Ramos (cell line): ENCODE data around the gene PLXNA2.

Experiments
- in situ Hi-C: fragments of 300-500 bp; cut with MboI; formaldehyde crosslinking; loops from one replicate; pipeline ENCODE4 v1.14.3; 2022; ENCODE audit warnings: low sequenced_read_pairs; ENCODE audit not compliant: unreplicated experiment

The PLXNA2 gene

GRCh38 chr1:208105756-208106155 is 138.4 kb downstream of the PLXNA2 start:
- in situ Hi-C loops = no loop called here

DNA sequence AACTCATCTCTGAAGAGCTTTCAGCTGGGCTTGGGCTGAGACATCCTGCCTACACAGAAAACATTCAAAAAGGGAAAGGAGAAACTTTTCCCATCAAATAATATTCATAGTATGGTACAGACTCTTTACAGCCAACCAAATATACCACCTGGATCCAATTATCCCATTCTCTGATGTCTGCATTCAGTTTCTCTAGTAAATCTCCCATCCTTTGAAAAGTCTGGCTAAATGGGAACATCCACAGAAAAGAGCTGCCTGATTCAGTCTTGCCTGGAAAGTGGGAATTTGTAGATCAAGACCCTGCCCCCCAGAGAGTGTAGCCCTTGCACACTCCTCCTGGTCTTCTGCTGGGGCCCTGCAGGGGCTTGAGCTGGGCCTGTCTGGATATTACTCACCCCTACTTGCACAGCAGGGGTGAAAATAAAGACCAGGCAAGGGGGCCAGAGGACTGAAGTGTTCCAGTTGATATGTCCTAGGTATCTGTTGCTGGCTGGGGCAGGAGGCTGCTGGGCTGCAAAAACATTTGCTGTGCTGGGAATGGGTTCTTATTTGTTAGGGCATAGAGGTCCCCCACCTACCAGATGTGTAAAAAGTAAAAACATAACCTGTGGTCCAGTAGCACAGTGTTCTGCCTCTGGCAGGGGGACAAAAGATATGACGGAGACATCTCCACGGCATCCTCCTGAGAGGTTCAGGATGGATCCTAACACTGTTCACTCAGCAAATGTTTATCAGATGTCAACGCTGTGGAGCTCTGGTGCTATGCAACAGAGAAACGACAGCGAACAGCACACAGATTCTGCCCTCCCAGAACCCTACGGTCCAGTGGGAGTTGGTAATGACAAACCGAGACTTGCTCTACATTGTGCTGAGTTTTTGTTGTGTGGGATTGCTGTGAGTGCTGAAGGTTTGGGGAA is 140.3 kb downstream of the PLXNA2 start:
- in situ Hi-C loops = no loop called here

DNA sequence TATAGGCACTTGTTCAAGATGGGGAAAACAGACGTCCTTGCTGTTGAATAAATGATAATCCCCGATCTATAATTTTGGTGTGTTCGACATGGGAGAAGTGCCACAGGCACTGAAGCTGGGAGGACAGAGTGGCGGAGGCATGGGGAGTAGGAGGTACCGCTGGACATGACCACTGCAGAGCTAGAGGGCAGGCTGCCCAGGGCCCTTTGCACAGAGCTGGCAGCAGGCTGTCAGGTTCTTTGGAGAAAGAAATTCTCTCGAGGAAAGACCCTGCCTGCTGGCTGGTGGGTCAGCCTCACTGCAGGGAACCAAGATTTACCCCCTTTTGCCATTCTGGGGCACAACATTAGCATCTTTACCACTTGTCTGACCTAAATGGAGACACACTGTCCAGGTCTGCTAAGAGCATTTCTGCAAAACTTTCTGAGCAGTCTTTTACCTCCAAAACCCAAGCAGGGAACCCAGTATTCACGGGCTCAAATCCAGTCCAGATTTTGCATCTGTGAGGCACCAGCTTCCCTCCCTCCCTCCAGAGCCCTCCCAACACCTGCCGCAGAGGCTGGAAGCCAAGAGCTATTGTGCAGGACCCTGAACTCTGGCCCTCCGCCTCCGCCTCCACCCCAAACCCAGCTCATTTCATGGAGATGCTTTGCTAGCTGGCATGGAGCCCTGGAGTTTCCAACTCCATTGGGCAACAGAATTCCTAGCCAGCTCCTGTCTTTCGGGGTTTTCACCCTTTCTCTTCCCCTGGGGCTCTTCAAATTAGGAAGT is 142.3 kb downstream of the PLXNA2 start:
- in situ Hi-C loops = no loop called here

GRCh38 chr1:208100906-208101305 is 143.3 kb downstream of the PLXNA2 start:
- in situ Hi-C loops = no loop called here

DNA sequence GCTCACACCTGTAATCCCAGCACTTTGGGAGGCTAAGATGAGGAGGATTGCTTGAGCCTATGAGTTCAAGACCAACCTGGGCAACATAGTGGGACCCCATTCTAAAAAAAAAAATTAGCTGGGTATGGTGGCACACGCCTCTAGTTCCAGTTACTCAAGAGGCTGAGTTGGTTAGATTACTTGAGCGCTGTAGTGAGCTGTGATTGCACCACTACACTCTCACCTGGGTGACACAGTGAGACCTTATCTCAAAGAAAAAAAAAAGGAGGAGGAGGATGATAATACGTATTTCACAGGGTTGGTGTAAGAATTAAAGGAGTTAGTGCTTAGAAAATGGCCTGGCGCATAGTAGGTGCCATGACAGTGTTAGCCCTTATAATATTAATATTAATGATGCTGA is 144.1 kb downstream of the PLXNA2 start:
- in situ Hi-C loops = no loop called here

DNA sequence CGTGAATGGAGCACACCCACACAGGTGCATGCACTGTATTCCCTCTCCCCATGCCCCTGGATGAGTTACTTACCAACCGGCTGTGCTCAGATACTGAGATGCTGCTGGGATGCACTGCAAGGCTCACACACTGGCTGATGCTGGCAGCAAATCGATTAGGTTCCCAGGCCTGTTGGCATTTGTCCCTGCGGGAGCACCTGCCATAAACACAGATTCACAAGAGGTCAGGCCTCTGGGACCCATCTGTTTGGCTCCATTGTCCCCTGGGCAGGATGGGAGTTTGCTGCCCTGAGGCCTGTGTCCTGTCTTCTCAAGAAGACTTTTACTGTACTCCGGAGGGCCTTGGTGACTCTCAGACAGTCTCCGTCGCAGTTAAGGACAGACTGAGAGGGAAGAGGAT is 145.4 kb downstream of the PLXNA2 start:
- in situ Hi-C loops = no loop called here

GRCh38 chr1:208093754-208094719 is 150.1 kb downstream of the PLXNA2 start:
- in situ Hi-C loops = no loop called here

DNA sequence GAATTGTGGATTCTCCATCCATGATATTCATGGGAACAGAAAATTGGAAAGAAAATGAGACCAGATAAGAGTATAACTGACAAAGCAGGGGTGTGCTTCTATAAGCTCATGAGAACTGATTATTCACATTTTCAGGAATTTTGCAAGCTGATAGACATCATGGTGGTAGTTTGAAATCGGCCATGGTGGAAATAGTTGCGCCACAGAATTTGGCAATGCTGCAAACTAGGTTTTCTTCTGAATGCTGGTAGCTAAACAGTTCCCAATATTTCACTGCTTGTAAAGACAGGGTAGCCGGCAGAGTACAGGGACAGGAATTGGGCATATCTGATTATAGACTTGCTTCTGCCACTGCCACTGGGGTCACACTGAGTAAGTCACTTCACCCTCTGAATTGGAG is 151.1 kb downstream of the PLXNA2 start:
- in situ Hi-C loops = no loop called here

DNA sequence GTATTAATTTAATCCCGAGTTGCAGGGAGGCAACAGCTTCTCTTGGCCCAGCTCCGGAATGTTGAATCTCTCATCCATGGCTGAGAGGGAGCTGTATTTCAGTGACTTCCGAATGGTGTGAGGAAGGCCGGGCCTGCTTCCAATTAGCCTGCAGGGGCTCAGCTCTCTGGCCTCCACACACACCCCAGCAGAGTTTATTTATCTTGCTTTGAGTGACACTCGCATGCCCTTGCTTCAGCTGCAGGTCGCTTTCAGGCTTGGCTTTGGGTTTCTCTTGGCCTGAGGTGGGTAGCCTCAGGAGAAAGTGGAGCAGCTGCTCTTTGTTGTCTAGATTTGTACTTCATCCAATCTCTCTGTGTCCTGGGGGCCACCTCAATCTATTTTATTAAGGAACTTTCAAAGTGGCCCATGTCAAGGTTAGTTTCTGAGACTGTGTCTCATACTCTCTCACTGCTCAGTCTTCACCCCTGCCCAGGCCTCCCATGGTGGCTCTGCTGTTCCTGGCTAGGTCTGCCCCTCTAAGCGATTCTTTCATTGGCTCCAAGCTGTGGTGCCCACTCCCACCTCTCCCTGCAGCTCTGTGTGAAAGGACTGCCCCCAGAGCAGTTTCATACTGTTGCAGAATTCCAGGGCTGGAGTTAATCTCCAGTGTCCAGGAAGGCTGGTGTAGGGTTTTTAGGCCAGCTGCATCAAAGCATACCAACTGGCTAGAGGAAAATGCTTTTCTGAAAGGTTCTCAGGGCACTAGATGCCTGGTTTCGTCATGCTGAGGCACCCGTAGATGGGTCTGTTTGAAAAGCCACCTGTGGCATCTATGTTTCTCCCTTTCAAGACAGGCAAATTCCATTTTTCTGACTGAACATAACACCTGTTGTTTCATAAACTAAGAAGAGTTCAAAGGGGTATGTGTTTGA is 153.5 kb downstream of the PLXNA2 start:
- in situ Hi-C loops = no loop called here

DNA sequence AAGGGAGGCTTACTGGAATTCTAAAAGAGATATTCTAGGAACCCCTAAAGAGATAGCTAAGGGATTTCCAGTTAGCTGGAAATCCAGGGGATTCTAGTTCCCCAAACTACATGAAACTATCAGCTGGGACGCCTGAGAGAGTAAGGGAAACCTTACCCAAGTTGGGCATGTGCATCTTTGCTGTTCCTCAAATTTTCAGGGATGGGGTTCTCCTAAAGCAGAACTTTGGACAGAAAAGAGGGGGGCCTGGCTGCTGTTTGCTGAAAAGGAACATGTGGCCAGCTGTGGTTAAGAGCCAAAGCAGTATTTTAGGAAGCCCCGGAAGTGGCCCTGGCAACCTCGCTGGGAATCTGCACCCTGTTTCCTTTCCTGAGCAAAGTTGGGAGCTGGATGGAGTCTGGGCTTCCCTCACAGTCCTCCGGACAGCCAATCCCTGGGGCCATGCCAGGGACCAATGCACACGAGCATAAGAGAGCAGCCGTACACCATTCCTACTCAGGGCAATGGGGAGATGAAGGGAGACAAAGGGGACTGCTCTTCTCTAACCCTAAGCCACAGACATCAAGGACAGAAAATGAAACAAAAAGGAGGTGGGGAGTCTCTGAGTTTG is 154.3 kb downstream of the PLXNA2 start:
- in situ Hi-C loops = no loop called here

DNA sequence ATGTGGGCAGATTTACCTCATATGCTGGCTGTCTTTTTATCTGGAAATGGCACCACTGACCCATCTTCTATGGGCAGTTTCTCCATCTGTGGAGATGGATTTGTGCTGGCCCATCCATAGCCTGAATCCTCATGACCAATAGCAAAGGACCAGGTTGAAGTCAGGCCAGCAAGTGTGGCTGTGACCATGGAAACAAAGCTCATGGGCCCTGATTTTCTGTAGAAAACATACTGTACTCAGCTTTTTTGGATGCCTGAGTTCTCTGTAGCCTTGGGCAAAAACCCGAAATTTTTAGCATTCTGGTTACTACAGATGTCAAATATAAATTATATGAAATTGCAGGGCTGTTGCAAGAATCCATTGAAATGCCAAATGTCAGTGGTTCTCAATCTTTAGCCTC is 155.0 kb downstream of the PLXNA2 start:
- in situ Hi-C loops = no loop called here

DNA sequence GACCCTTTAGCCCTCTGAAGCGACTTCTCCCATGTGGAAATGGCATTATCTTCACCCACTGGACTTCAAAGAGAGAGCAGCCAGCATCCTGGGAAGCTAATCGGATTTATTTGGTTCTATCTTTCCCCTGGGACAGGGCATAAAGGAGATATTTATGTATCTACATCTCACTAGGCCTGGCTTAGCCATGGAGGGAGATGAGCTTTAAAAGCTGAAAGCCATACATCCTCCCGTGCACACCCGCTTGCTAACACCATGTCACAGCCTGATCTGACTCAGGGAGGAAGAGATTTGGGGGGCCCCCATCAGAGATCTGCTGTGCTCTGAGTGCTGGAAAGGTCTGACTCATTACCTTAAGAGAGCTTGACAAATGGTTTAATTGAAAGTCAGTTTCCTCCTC is 155.9 kb downstream of the PLXNA2 start:
- in situ Hi-C loops = no loop called here

- in situ Hi-C loops = no loop called here
Measured at GRCh38 chr1:208085655-208086515, 158.3 kb downstream of the PLXNA2 start.

DNA sequence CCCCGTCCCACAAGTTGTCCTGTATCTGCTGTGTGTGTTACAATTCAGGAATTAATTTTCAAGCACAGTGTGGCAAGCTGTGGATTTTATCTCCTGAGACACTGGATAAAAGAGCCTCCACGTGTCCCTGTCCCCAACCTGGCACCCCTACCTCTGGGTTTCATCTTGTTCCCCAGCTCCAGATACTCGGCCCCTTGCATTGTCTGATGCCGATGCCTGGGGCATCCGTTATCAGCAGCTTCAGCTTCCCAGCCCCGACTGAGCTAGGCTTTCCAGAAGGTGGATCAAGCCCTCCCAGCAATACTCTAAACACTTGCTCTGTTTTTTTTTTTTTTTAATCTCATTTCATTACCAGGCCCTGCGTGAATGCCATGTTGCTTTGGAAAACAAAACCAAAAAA is 159.4 kb downstream of the PLXNA2 start:
- in situ Hi-C loops = no loop called here

DNA sequence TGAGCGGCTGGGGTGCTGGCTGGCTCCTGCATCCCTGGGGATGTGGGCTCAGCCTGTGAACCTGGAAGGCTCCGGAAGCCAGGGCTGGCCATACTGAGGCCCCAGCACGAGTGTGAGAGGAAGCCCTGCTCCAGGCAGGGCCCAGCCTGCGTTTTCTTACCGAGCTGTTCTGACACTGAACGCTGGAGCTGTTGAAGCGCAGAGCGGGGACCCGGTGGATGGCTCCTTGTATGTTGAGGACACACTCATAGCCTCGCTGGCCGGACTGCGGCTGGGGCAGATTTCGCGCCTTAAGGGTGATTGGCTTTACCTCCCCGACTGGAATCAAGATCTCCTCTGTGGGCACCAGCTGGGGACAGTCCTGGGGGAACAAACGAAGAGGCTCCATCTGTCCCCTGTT is 160.0 kb downstream of the PLXNA2 start:
- in situ Hi-C loops = no loop called here

DNA sequence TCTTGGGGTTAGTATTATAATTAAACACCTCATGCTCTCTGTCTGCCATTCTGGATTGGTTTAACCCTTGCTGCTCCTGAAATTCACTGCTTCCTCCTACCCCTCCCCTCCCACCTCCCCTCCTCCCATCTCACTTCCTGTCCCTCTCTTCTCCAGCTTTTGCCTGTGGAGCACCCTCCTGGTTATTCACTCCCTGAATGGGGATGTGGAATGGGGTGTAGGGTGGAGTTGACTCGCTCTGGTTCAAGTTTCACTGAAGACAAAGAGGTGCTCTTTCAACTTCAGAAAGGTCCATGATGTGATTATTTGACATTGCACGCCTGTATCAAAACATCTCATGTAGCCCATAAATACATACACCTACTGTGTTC is 160.5 kb downstream of the PLXNA2 start:
- in situ Hi-C loops = no loop called here

- in situ Hi-C loops = no loop called here
Measured at GRCh38 chr1:208083016-208083714, 161.0 kb downstream of the PLXNA2 start.
